ENCODE data around the gene VWA3B. TPM values are rescaled to one million over a fixed set of nuclear protein-coding genes. Genes with fewer than 3 reads are reported as not detected.
"Not testable (repeated sequence)": the region's sequence is repeated elsewhere in the genome, so short reads cannot be mapped to it uniquely, and the experiment has no call there.

Gene VWA3B
- polyA plus RNA-seq, 1 donor (not counting 4 experiments of a cell fraction or from before 2014, with no cell fraction given) = not detected

- DNase-seq (ENCODE audit: low read depth, low spot score) (no peak), FAIRE-seq (no peak)
- Histone ChIP-seq H3K4me3 (ENCODE audit: control insufficient read depth in 2 of 3, extremely low read depth in 1 of 3, insufficient read depth in 2 of 3, low read depth in 1 of 3, low read length in 3 of 3) (no peak overlapping the region), H3K27me3 (ENCODE audit: control insufficient read depth, extremely low read depth, insufficient read depth, low read length) (no peaks in the 10 kb centered on the region), H2AFZ (ENCODE audit: control insufficient read depth, low read length) (no peak overlapping the region), H3K79me2 (ENCODE audit: control insufficient read depth, insufficient read depth, low read length) (no peaks in the 10 kb centered on the region), H3K36me3 (ENCODE audit: control insufficient read depth in 2 of 2, extremely low read depth in 1 of 2, insufficient read depth in 2 of 2, low read length in 2 of 2) (no peaks in the 10 kb centered on the region), H4K20me1 (ENCODE audit: control insufficient read depth, extremely low read depth, insufficient read depth, low read length) (no peaks in the 10 kb centered on the region), H3K27ac (ENCODE audit: control insufficient read depth, insufficient read depth, low read length) (no peak overlapping the region), H3K9me1 (ENCODE audit: control insufficient read depth, extremely low read depth, insufficient read depth, low read length) (no peaks in the 10 kb centered on the region), H3K9me3 (ENCODE audit: control insufficient read depth, low read depth, low read length) (no peaks in the 10 kb centered on the region), H3K4me2 (ENCODE audit: control insufficient read depth, extremely low read depth, insufficient read depth, low read depth, low read length) (no peak overlapping the region), H3K9ac (ENCODE audit: control insufficient read depth, extremely low read depth, insufficient read depth, low read length) (no peak overlapping the region), H3K4me1 (ENCODE audit: control insufficient read depth, extremely low read depth, insufficient read depth, low read length) (no peaks in the 10 kb centered on the region)
- TF ChIP-seq CTCF (optimal IDR thresholded peaks at IDR 0.05 in 1 of 3, IDR thresholded peaks at IDR 0.05 in 1 of 3, conservative IDR thresholded peaks at IDR 0.05 in 1 of 3; ENCODE audit: extremely low read depth in 1 of 3, insufficient read depth in 2 of 3, low read length in 3 of 3) = no peak
- TF ChIP-seq EZH2 (IDR thresholded peaks at IDR 0.05; ENCODE audit: low read length) = no peak
- dilution Hi-C loops (cut with MboI; ENCODE audit: extremely low pct_ligation_motif_present, low sequenced_read_pairs) = no loop called here
Measured at GRCh38 chr2:98134172-98135005, 47.4 kb downstream of the VWA3B start.

- H3K4me1 ChIP-seq (ENCODE audit: control insufficient read depth, extremely low read depth, insufficient read depth, low read length) = no peaks in the 10 kb centered on the region
- no peaks in the 10 kb centered on the region for H4K20me1 ChIP-seq (ENCODE audit: control insufficient read depth, extremely low read depth, insufficient read depth, low read length)
- H3K9me1 ChIP-seq (ENCODE audit: control insufficient read depth, extremely low read depth, insufficient read depth, low read length) = no peaks in the 10 kb centered on the region
- H3K27ac ChIP-seq (ENCODE audit: control insufficient read depth, insufficient read depth, low read length) = no peak overlapping the region
- no peaks in the 10 kb centered on the region for H3K9me3 ChIP-seq (ENCODE audit: control insufficient read depth, low read depth, low read length)
- no peak overlapping the region for H2AFZ ChIP-seq (ENCODE audit: control insufficient read depth, low read length)
- dilution Hi-C loops (cut with MboI; ENCODE audit: extremely low pct_ligation_motif_present, low sequenced_read_pairs) = no loop called here
- H3K27me3 ChIP-seq (ENCODE audit: control insufficient read depth, extremely low read depth, insufficient read depth, low read length) = no peaks in the 10 kb centered on the region
- no peak overlapping the region for H3K9ac ChIP-seq (ENCODE audit: control insufficient read depth, extremely low read depth, insufficient read depth, low read length)
- no peak for DNase-seq (ENCODE audit: low read depth, low spot score)
- H3K79me2 ChIP-seq (ENCODE audit: control insufficient read depth, insufficient read depth, low read length) = no peaks in the 10 kb centered on the region
- no peak overlapping the region for H3K4me3 ChIP-seq (ENCODE audit: control insufficient read depth in 2 of 3, extremely low read depth in 1 of 3, insufficient read depth in 2 of 3, low read depth in 1 of 3, low read length in 3 of 3)
- no peak overlapping the region for H3K4me2 ChIP-seq (ENCODE audit: control insufficient read depth, extremely low read depth, insufficient read depth, low read depth, low read length)
- no peaks in the 10 kb centered on the region for H3K36me3 ChIP-seq (ENCODE audit: control insufficient read depth in 2 of 2, extremely low read depth in 1 of 2, insufficient read depth in 2 of 2, low read length in 2 of 2)
- TF ChIP-seq CTCF (optimal IDR thresholded peaks at IDR 0.05 in 1 of 3, IDR thresholded peaks at IDR 0.05 in 1 of 3, conservative IDR thresholded peaks at IDR 0.05 in 1 of 3; ENCODE audit: extremely low read depth in 1 of 3, insufficient read depth in 2 of 3, low read length in 3 of 3) = no peak
- no peak for TF ChIP-seq EZH2 (IDR thresholded peaks at IDR 0.05; ENCODE audit: low read length)
- no peak for FAIRE-seq
Measured at GRCh38 chr2:98137196-98137595, 50.2 kb downstream of the VWA3B start.

GRCh38 chr2:98138978-98139377, 52.0 kb downstream of the VWA3B start:
- H3K27ac ChIP-seq (ENCODE audit: control insufficient read depth, insufficient read depth, low read length); H3K4me2 ChIP-seq (ENCODE audit: control insufficient read depth, extremely low read depth, insufficient read depth, low read depth, low read length); H4K20me1 ChIP-seq (ENCODE audit: control insufficient read depth, extremely low read depth, insufficient read depth, low read length); H2AFZ ChIP-seq (ENCODE audit: control insufficient read depth, low read length); H3K4me3 ChIP-seq (ENCODE audit: control insufficient read depth in 2 of 3, extremely low read depth in 1 of 3, insufficient read depth in 2 of 3, low read depth in 1 of 3, low read length in 3 of 3); H3K9me1 ChIP-seq (ENCODE audit: control insufficient read depth, extremely low read depth, insufficient read depth, low read length); H3K27me3 ChIP-seq (ENCODE audit: control insufficient read depth, extremely low read depth, insufficient read depth, low read length); H3K9me3 ChIP-seq (ENCODE audit: control insufficient read depth, low read depth, low read length); DNase-seq (ENCODE audit: low read depth, low spot score); FAIRE-seq; H3K4me1 ChIP-seq (ENCODE audit: control insufficient read depth, extremely low read depth, insufficient read depth, low read length); dilution Hi-C loops (cut with MboI; ENCODE audit: extremely low pct_ligation_motif_present, low sequenced_read_pairs); H3K36me3 ChIP-seq (ENCODE audit: control insufficient read depth in 2 of 2, extremely low read depth in 1 of 2, insufficient read depth in 2 of 2, low read length in 2 of 2); H3K9ac ChIP-seq (ENCODE audit: control insufficient read depth, extremely low read depth, insufficient read depth, low read length); H3K79me2 ChIP-seq (ENCODE audit: control insufficient read depth, insufficient read depth, low read length): not testable (repeated sequence)

All from keratinocyte (primary cell).